NCI-H345 treated with DMSO at 0.1 percent for 48 hours (cell line): Measurements from ENCODE around the gene YRDC.

Experiments
- DNase-seq: peaks from one replicate; lab custom pipeline; 2025; ENCODE audit not compliant: unreplicated experiment; lab: John Stamatoyannopoulos, UW

Gene YRDC

GRCh38 chr1:37822906-37823815, 15.2 kb upstream of the YRDC start:
- DNase-seq = no peak

GRCh38 chr1:37821481-37821880, 13.5 kb upstream of the YRDC start:
- no peak for DNase-seq

GRCh38 chr1:37817481-37817880, 9.5 kb upstream of the YRDC start:
- DNase-seq = no peak

GRCh38 chr1:37814252-37814651, 6.2 kb upstream of the YRDC start:
- no peak for DNase-seq

- DNase-seq = no peak
Observed at GRCh38 chr1:37813529-37814145, 5.6 kb upstream of the YRDC start.

GRCh38 chr1:37811027-37811655, 3.1 kb upstream of the YRDC start:
- DNase-seq = peak; percentile 39

GRCh38 chr1:37809942-37810341, 1.9 kb upstream of the YRDC start:
- no peak for DNase-seq

- peak; percentile 77 for DNase-seq
Observed at GRCh38 chr1:37808369-37809319, 636 bp upstream of the YRDC start.

GRCh38 chr1:37807220-37807554, 821 bp downstream of the YRDC start:
- no peak for DNase-seq

GRCh38 chr1:37802439-37802838, 5.6 kb downstream of the YRDC start:
- no peak for DNase-seq

- no peak for DNase-seq
Observed at GRCh38 chr1:37797750-37798345, 10.2 kb downstream of the YRDC start.

GRCh38 chr1:37795340-37796125, 12.5 kb downstream of the YRDC start:
- no peak for DNase-seq

GRCh38 chr1:37794372-37795339, 13.4 kb downstream of the YRDC start:
- no peak for DNase-seq

GRCh38 chr1:37793773-37794371, 14.1 kb downstream of the YRDC start, which contains the start of gene MANEAL:
TSS of gene MANEAL (plus strand) at chr1:37793847. CDS start at chr1:37794183, 336 bp downstream.
- peak; percentile 30 for DNase-seq

- DNase-seq = no peak
Observed at GRCh38 chr1:37792943-37793686, 14.9 kb downstream of the YRDC start.

GRCh38 chr1:37782491-37782890, 25.5 kb downstream of the YRDC start:
- DNase-seq = no peak

GRCh38 chr1:37778654-37779053, 29.4 kb downstream of the YRDC start:
- no peak for DNase-seq
